Measurements from ENCODE around the gene MARVELD2. TPM values are rescaled to one million over a fixed set of nuclear protein-coding genes. Genes with fewer than 3 reads are reported as not detected.
A peak's percentile ranks its signal among the peaks of the same experiment; 100 is the strongest.
"Not testable (repeated sequence)": the region's sequence is repeated elsewhere in the genome, so short reads cannot be mapped to it uniquely, and the experiment has no call there.

The MARVELD2 gene
- polyA plus RNA-seq, 4 donors, result 24.1 to 29.0 (median 27.0) TPM

GRCh38 chr5:69444127-69444754 is 29.3 kb downstream of the MARVELD2 start:
- DNase-seq (ENCODE audit: low read depth in 4 of 4, low spot score in 2 of 4), result peak in 1 of 4 donors; percentile 5

- DNase-seq (ENCODE audit: low read depth in 4 of 4, low spot score in 2 of 4), result no peak
Observed at GRCh38 chr5:69449511-69449910, 34.6 kb downstream of the MARVELD2 start.

- DNase-seq (ENCODE audit: low read depth in 4 of 4, low spot score in 2 of 4), result no peak
Observed at GRCh38 chr5:69450116-69450515, 35.2 kb downstream of the MARVELD2 start.

GRCh38 chr5:69450527-69450926 is 35.6 kb downstream of the MARVELD2 start:
- not testable (repeated sequence) for DNase-seq (ENCODE audit: low read depth in 4 of 4, low spot score in 2 of 4)

- no peak for DNase-seq (ENCODE audit: low read depth in 4 of 4, low spot score in 2 of 4)
Observed at GRCh38 chr5:69451941-69452647, 37.2 kb downstream of the MARVELD2 start.

- DNase-seq (ENCODE audit: low read depth in 4 of 4, low spot score in 2 of 4), result not testable (repeated sequence)
Observed at GRCh38 chr5:69453487-69453886, 38.6 kb downstream of the MARVELD2 start.

- DNase-seq (ENCODE audit: low read depth in 4 of 4, low spot score in 2 of 4), result no peak
Observed at GRCh38 chr5:69454460-69455249, 39.7 kb downstream of the MARVELD2 start.

- DNase-seq (ENCODE audit: low read depth in 4 of 4, low spot score in 2 of 4), result not testable (repeated sequence)
Observed at GRCh38 chr5:69455428-69455988, 40.6 kb downstream of the MARVELD2 start.

GRCh38 chr5:69462170-69462569 is 47.3 kb downstream of the MARVELD2 start:
- DNase-seq (ENCODE audit: low read depth in 4 of 4, low spot score in 2 of 4), result no peak

GRCh38 chr5:69466375-69466774 is 51.5 kb downstream of the MARVELD2 start:
- not testable (repeated sequence) for DNase-seq (ENCODE audit: low read depth in 4 of 4, low spot score in 2 of 4)

GRCh38 chr5:69467442-69468225 is 52.7 kb downstream of the MARVELD2 start:
- DNase-seq (ENCODE audit: low read depth in 4 of 4, low spot score in 2 of 4), result no peak

GRCh38 chr5:69468631-69469030 is 53.7 kb downstream of the MARVELD2 start:
- no peak for DNase-seq (ENCODE audit: low read depth in 4 of 4, low spot score in 2 of 4)

- DNase-seq (ENCODE audit: low read depth in 4 of 4, low spot score in 2 of 4), result not testable (repeated sequence)
Observed at GRCh38 chr5:69471516-69471915, 56.6 kb downstream of the MARVELD2 start.

GRCh38 chr5:69472535-69473143 is 57.7 kb downstream of the MARVELD2 start:
- DNase-seq (ENCODE audit: low read depth in 4 of 4, low spot score in 2 of 4), result not testable (repeated sequence)

- DNase-seq (ENCODE audit: low read depth in 4 of 4, low spot score in 2 of 4), result no peak
Observed at GRCh38 chr5:69477170-69477569, 62.3 kb downstream of the MARVELD2 start.

GRCh38 chr5:69478296-69478695 is 63.4 kb downstream of the MARVELD2 start:
- DNase-seq (ENCODE audit: low read depth in 4 of 4, low spot score in 2 of 4), result not testable (repeated sequence)

GRCh38 chr5:69484891-69485290 is 70.0 kb downstream of the MARVELD2 start:
- DNase-seq (ENCODE audit: low read depth in 4 of 4, low spot score in 2 of 4), result no peak

- no peak for DNase-seq (ENCODE audit: low read depth in 4 of 4, low spot score in 2 of 4)
Observed at GRCh38 chr5:69485471-69485870, 70.6 kb downstream of the MARVELD2 start.

- DNase-seq (ENCODE audit: low read depth in 4 of 4, low spot score in 2 of 4), result no peak
Observed at GRCh38 chr5:69489246-69489645, 74.3 kb downstream of the MARVELD2 start.

- no peak for DNase-seq (ENCODE audit: low read depth in 4 of 4, low spot score in 2 of 4)
Observed at GRCh38 chr5:69491027-69491426, 76.1 kb downstream of the MARVELD2 start.
